Smooth muscle cell (in vitro differentiated cells): ENCODE data around the gene FOXL3. TPM values are rescaled to one million over a fixed set of nuclear protein-coding genes. Genes with fewer than 3 reads are reported as not detected.

ENCODE experiments used
- DNase-seq: peaks from one replicate; lab custom pipeline; 2025; ENCODE audit not compliant: unreplicated experiment; lab: John Stamatoyannopoulos, UW
- H2AFZ ChIP-seq: fragments of 200-600 bp; sonication (generic); 2 replicates; pipeline ENCODE4 v1.6.0; 2016; ENCODE audit warnings: antibody characterized with exemption, low read depth, mild to moderate bottlenecking
- H3F3A ChIP-seq: fragments of 200-600 bp; sonication (generic); 2 replicates; pipeline ENCODE4 v1.6.0; 2017; ENCODE audit warnings: antibody characterized with exemption, low read depth
- H3K27ac ChIP-seq: fragments of 200-600 bp; sonication (generic); 2 replicates; pipeline ENCODE4 v1.5.1; 2016; ENCODE audit warnings: low read depth, mild to moderate bottlenecking
- H3K27me3 ChIP-seq: fragments of 200-600 bp; sonication (generic); 2 replicates; pipeline ENCODE4 v1.6.1; 2016; ENCODE audit warnings: low read depth, mild to moderate bottlenecking
- H3K36me3 ChIP-seq: fragments of 200-600 bp; sonication (generic); 2 replicates; pipeline ENCODE4 v1.5.1; 2016; ENCODE audit warnings: low read depth
- H3K4me1 ChIP-seq: fragments of 200-600 bp; sonication (generic); 2 replicates; pipeline ENCODE4 v1.5.1; 2016; ENCODE audit warnings: low read depth
- H3K4me2 ChIP-seq: fragments of 200-600 bp; sonication (generic); 2 replicates; pipeline ENCODE4 v1.6.0; 2016; ENCODE audit warnings: mild to moderate bottlenecking
- H3K4me3 ChIP-seq: fragments of 200-600 bp; sonication (generic); 2 replicates; pipeline ENCODE4 v1.5.1; 2016; ENCODE audit warnings: mild to moderate bottlenecking
- H3K79me2 ChIP-seq: fragments of 200-600 bp; sonication (generic); 2 replicates; pipeline ENCODE4 v1.6.0; 2016; ENCODE audit warnings: low read depth, mild to moderate bottlenecking
- H3K9ac ChIP-seq: fragments of 200-600 bp; sonication (generic); 2 replicates; pipeline ENCODE4 v1.6.0; 2016; ENCODE audit warnings: low read depth
- H3K9me3 ChIP-seq: fragments of 200-600 bp; sonication (generic); replicated peaks from 2 replicates; pipeline ENCODE4 v1.5.1; 2016; ENCODE audit warnings: low read depth
- H4K20me1 ChIP-seq: fragments of 200-600 bp; sonication (generic); 2 replicates; pipeline ENCODE4 v1.6.0; 2016; ENCODE audit warnings: low read depth
- CTCF ChIP-seq: fragments of 200-600 bp; sonication (generic); IDR thresholded peaks from 2 replicates; pipeline ENCODE4 v1.5.1; 2017; ENCODE audit warnings: borderline replicate concordance, mild to moderate bottlenecking, antibody characterized with exemption; ENCODE audit not compliant: insufficient read depth, poor library complexity, severe bottlenecking
- whole genome bisulfite sequencing: methylation state at CpG from one replicate; pipeline ENCODE4 v1.1.7; 2016; ENCODE audit warnings: low lambda C conversion rate; 5-methylcytosine and 5-hydroxymethylcytosine counted together
- polyA plus RNA-seq: library from polyadenylated mRNA; unstranded; fragments of >200 nt; fragmentation: Nextera tagmentation; extraction: Ambion mirVana; gene quantifications from 2 replicates; pipeline ENCODE4 v1.2.1, GENCODE V29; 2016
- total RNA-seq: library from RNA; depleted of rRNA; stranded (reverse); fragments of >200 nt; gene quantifications from 2 replicates; pipeline ENCODE4 v1.2.3, GENCODE V29; 2014

The FOXL3 gene
- total and polyA plus RNA-seq, 2 experiments from 2014 or later: not detected

- Histone ChIP-seq H4K20me1 (no peaks in the 10 kb centered on the region), H3K79me2 (no peaks in the 10 kb centered on the region), H3F3A (no peaks in the 10 kb centered on the region), H2AFZ (no peak overlapping the region), H3K9ac (no peak overlapping the region), H3K4me1 (no peaks in the 10 kb centered on the region), H3K4me2 (no peak overlapping the region), H3K36me3 (no peaks in the 10 kb centered on the region), H3K27me3 (no peaks in the 10 kb centered on the region), H3K4me3 (no peak overlapping the region), H3K27ac (no peak overlapping the region), H3K9me3 (no peaks in the 10 kb centered on the region)
- TF ChIP-seq CTCF: no peak
- no peak for DNase-seq
- 96% methylated on average over 16 of the region's 16 CpGs for WGBS
Observed at GRCh38 chr7:247636-248035, 42.3 kb upstream of the FOXL3 start.

- Histone ChIP-seq H3K4me1 (no peaks in the 10 kb centered on the region), H3K27me3 (no peaks in the 10 kb centered on the region), H4K20me1 (no peaks in the 10 kb centered on the region), H3K36me3 (no peaks in the 10 kb centered on the region), H3K9ac (no peak overlapping the region), H3K4me3 (no peak overlapping the region), H3F3A (no peaks in the 10 kb centered on the region), H3K4me2 (no peak overlapping the region), H3K9me3 (no peaks in the 10 kb centered on the region), H3K27ac (no peak overlapping the region), H2AFZ (no peak overlapping the region), H3K79me2 (no peaks in the 10 kb centered on the region)
- 95% methylated on average over 20 of the region's 20 CpGs for WGBS
- DNase-seq: no peak
- TF ChIP-seq CTCF: no peak
Observed at GRCh38 chr7:248732-249435, 41.1 kb upstream of the FOXL3 start.

- DNase-seq: no peak
- no peaks in the 10 kb centered on the region for H3K27me3 ChIP-seq
- no peaks in the 10 kb centered on the region for H3K36me3 ChIP-seq
- 97% methylated on average over 12 of the region's 12 CpGs for WGBS
- no peak overlapping the region for H3K9ac ChIP-seq
- no peaks in the 10 kb centered on the region for H3K4me1 ChIP-seq
- H3K27ac ChIP-seq: no peak overlapping the region
- H3K4me2 ChIP-seq: no peak overlapping the region
- no peaks in the 10 kb centered on the region for H3K79me2 ChIP-seq
- no peak for TF ChIP-seq CTCF
- no peaks in the 10 kb centered on the region for H4K20me1 ChIP-seq
- no peaks in the 10 kb centered on the region for H3K9me3 ChIP-seq
- no peaks in the 10 kb centered on the region for H3F3A ChIP-seq
- no peak overlapping the region for H3K4me3 ChIP-seq
- H2AFZ ChIP-seq: no peak overlapping the region
Observed at GRCh38 chr7:249989-250388, 40.0 kb upstream of the FOXL3 start.

- Histone ChIP-seq H3K27ac (no peak overlapping the region), H3K9me3 (no peaks in the 10 kb centered on the region), H4K20me1 (no peaks in the 10 kb centered on the region), H3K36me3 (no peaks in the 10 kb centered on the region), H3K4me1 (no peaks in the 10 kb centered on the region), H3K27me3 (no peaks in the 10 kb centered on the region), H3K4me2 (no peak overlapping the region), H3K4me3 (no peak overlapping the region), H2AFZ (no peak overlapping the region), H3F3A (no peaks in the 10 kb centered on the region), H3K9ac (no peak overlapping the region), H3K79me2 (no peaks in the 10 kb centered on the region)
- no peak for TF ChIP-seq CTCF
- DNase-seq: no peak
- WGBS: 97% methylated on average over 15 of the region's 15 CpGs
Observed at GRCh38 chr7:250523-250922, 39.4 kb upstream of the FOXL3 start.
